CD14-positive monocyte (primary cell): ENCODE results near the gene ZNF841. TPM values are rescaled to one million over a fixed set of nuclear protein-coding genes. Genes with fewer than 3 reads are reported as not detected.
"Not testable (repeated sequence)": the region's sequence is repeated elsewhere in the genome, so short reads cannot be mapped to it uniquely, and the experiment has no call there.

Experiments
- DNase-seq, 3 donors: peaks; one replicate each; pipeline ENCODE4 v3.0.0-alpha.2; 2011 to 2022
- H2AFZ ChIP-seq: 2 replicates; pipeline ENCODE4 v1.6.0; 2012; ENCODE audit warnings: mild to moderate bottlenecking, low read depth, low read length, inconsistent platforms; ENCODE audit not compliant: insufficient read depth, poor library complexity, severe bottlenecking
- H3K27ac ChIP-seq, 2 donors: 1 replicate in 1 of 2; 2 replicates in 1 of 2; pipeline ENCODE4 v1.5.1; 2012 to 2013; ENCODE audit warnings: low read length in 2 of 2, control low read depth in 1 of 2, inconsistent platforms in 1 of 2, low read depth in 1 of 2, mild to moderate bottlenecking in 1 of 2
- H3K27me3 ChIP-seq, 2 donors: one replicate each; pipeline versions ENCODE4 v1.6.0 to v1.6.1; 2011 to 2013; ENCODE audit warnings: low read length in 2 of 2; ENCODE audit not compliant: control insufficient read depth in 2 of 2, insufficient read depth in 2 of 2
- H3K36me3 ChIP-seq, 2 donors: replicated peaks in 1 of 2; 1 replicate in 1 of 2; 2 replicates in 1 of 2; pipeline versions ENCODE4 v1.5.1 to v1.6.1; 2012 to 2013; ENCODE audit warnings: low read length in 2 of 2, control low read depth in 1 of 2, inconsistent platforms in 1 of 2, mild to moderate bottlenecking in 1 of 2; ENCODE audit not compliant: insufficient read depth in 2 of 2, control insufficient read depth in 1 of 2
- H3K4me1 ChIP-seq, 2 donors: 1 replicate in 1 of 2; 2 replicates in 1 of 2; pipeline versions ENCODE4 v1.5.1 to v1.6.1; 2012 to 2013; ENCODE audit warnings: low read length in 2 of 2, control low read depth in 1 of 2, inconsistent platforms in 1 of 2, mild to moderate bottlenecking in 1 of 2, moderate library complexity in 1 of 2; ENCODE audit not compliant: insufficient read depth in 2 of 2, control insufficient read depth in 1 of 2
- H3K4me2 ChIP-seq: replicated peaks from 2 replicates; pipeline ENCODE3; 2012; ENCODE audit warnings: low read length, moderate library complexity, mild to moderate bottlenecking; ENCODE audit not compliant: poor library complexity, severe bottlenecking; ENCODE audit errors: extremely low read depth
- H3K4me3 ChIP-seq, 3 experiments: fragments of 200-600 bp in 1 of 3; sonication (generic) in 1 of 3; replicated peaks in 1 of 3; 1 replicate in 2 of 3; 2 replicates in 1 of 3; pipeline ENCODE4 v1.5.1; 2011 to 2013; ENCODE audit warnings: low read length in 3 of 3, mild to moderate bottlenecking in 3 of 3, control low read depth in 2 of 3, low read depth in 2 of 3, inconsistent platforms in 1 of 3, moderate library complexity in 1 of 3
- H3K79me2 ChIP-seq: 2 replicates; pipeline ENCODE4 v1.6.0; 2012; ENCODE audit warnings: mild to moderate bottlenecking, control low read depth, inconsistent platforms, low read length, moderate library complexity; ENCODE audit not compliant: insufficient read depth
- H3K9ac ChIP-seq: 2 replicates; pipeline ENCODE4 v1.6.0; 2017; ENCODE audit warnings: low read length, mild to moderate bottlenecking; ENCODE audit not compliant: insufficient read depth, poor library complexity, severe bottlenecking
- H3K9me3 ChIP-seq, 2 donors: replicated peaks in 1 of 2; 1 replicate in 1 of 2; 2 replicates in 1 of 2; pipeline versions ENCODE4 v1.5.1 to v1.6.1; 2012 to 2013; ENCODE audit warnings: low read length in 2 of 2, control low read depth in 1 of 2; ENCODE audit not compliant: control insufficient read depth in 1 of 2, insufficient read depth in 1 of 2
- H4K20me1 ChIP-seq: 2 replicates; pipeline ENCODE4 v1.6.0; 2012; ENCODE audit warnings: mild to moderate bottlenecking, low read length, control low read depth, moderate library complexity; ENCODE audit not compliant: insufficient read depth
- H3K27ac Mint-ChIP-seq, 7 donors: one replicate each; pipeline ENCODE4 v1.8.0; 2020; ENCODE audit warnings: mild to moderate bottlenecking in 7 of 7, mixed read lengths in 7 of 7, moderate library complexity in 6 of 7, inconsistent platforms in 2 of 7
- H3K27me3 Mint-ChIP-seq, 3 donors: one replicate each; pipeline ENCODE4 v1.8.0; 2021 to 2022; ENCODE audit warnings: low read depth in 3 of 3, mild to moderate bottlenecking in 3 of 3, mixed read lengths in 3 of 3, moderate library complexity in 3 of 3, inconsistent platforms in 1 of 3
- H3K36me3 Mint-ChIP-seq, 2 donors: one replicate each; pipeline ENCODE4 v1.8.0; 2020; ENCODE audit warnings: mixed read lengths in 2 of 2, inconsistent platforms in 1 of 2, mild to moderate bottlenecking in 1 of 2
- H3K4me1 Mint-ChIP-seq: one replicate; pipeline ENCODE4 v1.8.0; 2020; ENCODE audit warnings: mild to moderate bottlenecking, mixed read lengths
- H3K4me3 Mint-ChIP-seq, 2 donors: one replicate each; pipeline ENCODE4 v1.8.0; 2020; ENCODE audit warnings: mild to moderate bottlenecking in 2 of 2, mixed read lengths in 2 of 2, moderate library complexity in 1 of 2
- H3K9me3 Mint-ChIP-seq, 7 donors: one replicate each; pipeline ENCODE4 v1.8.0; 2020 to 2022; ENCODE audit warnings: mixed read lengths in 7 of 7, mild to moderate bottlenecking in 6 of 7, moderate library complexity in 6 of 7, inconsistent platforms in 2 of 7
- WGBS: methylation state at CpG from one replicate; pipeline ENCODE4 v1.1.5; 2013; ENCODE audit warnings: missing lambda C conversion rate; ENCODE audit not compliant: insufficient coverage; 5-methylcytosine and 5-hydroxymethylcytosine counted together
- intact Hi-C, 2 donors: fragments of 100-400 bp; cut with micrococcal nuclease; formaldehyde crosslinking; loops; one replicate each; pipeline versions ENCODE4 v1.15.0 to v1.15.1; 2023
- polyA plus RNA-seq, 3 donors: library from polyadenylated mRNA; depleted of rRNA in 1 of 3; unstranded in 2 of 3; stranded (reverse) in 1 of 3; fragments of 300-500 nt in 2 of 3; fragments of >200 nt in 1 of 3; fragmentation: Illumina TruSeq in 2 of 3; gene quantifications; 1 replicate in 2 of 3; 2 replicates in 1 of 3; pipeline ENCODE4 v1.2.3, GENCODE V29; 2012 to 2021
- TF ChIP-seq, protein P1 (sequence below): fragments of 200-600 bp; IDR thresholded peaks from one replicate; pipeline ENCODE4 v1.8.0; 2022; ENCODE audit warnings: antibody characterized with exemption, mild to moderate bottlenecking

Gene ZNF841
- polyA plus RNA-seq, 3 donors: 0.42 to 5.2 TPM; not detected in 1

- no peak overlapping the region for H3K27ac ChIP-seq
- WGBS: no CpG with 5 or more reads among the region's 2 CpGs
- H3K79me2 ChIP-seq: peaks cover 9% of the 10 kb centered on the region
- Mint-ChIP-seq H3K27me3 (peaks cover 5 to 8% (median 7%) of the 10 kb centered on the region in 3 donors), H3K27ac (no peak overlapping the region), H3K4me3 (no peak overlapping the region), H3K9me3 (peaks cover 43 to 88% (median 73%) of the 10 kb centered on the region in 7 donors), H3K36me3 (no peaks in the 10 kb centered on the region), H3K4me1 (peaks cover 12% of the 10 kb centered on the region)
- no peak overlapping the region for H3K4me3 ChIP-seq
- TF ChIP-seq, protein P1, sequence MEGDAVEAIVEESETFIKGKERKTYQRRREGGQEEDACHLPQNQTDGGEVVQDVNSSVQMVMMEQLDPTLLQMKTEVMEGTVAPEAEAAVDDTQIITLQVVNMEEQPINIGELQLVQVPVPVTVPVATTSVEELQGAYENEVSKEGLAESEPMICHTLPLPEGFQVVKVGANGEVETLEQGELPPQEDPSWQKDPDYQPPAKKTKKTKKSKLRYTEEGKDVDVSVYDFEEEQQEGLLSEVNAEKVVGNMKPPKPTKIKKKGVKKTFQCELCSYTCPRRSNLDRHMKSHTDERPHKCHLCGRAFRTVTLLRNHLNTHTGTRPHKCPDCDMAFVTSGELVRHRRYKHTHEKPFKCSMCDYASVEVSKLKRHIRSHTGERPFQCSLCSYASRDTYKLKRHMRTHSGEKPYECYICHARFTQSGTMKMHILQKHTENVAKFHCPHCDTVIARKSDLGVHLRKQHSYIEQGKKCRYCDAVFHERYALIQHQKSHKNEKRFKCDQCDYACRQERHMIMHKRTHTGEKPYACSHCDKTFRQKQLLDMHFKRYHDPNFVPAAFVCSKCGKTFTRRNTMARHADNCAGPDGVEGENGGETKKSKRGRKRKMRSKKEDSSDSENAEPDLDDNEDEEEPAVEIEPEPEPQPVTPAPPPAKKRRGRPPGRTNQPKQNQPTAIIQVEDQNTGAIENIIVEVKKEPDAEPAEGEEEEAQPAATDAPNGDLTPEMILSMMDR: no peak
- intact Hi-C loops: no loop called here
- H3K4me2 ChIP-seq: no peak overlapping the region
- no peaks in the 10 kb centered on the region for H3K27me3 ChIP-seq
- DNase-seq: no peak
- peaks cover 7 to 8% of the 10 kb centered on the region in 2 donors for H3K4me1 ChIP-seq
- peaks cover 66 to 77% of the 10 kb centered on the region in 2 donors for H3K9me3 ChIP-seq
- no peak overlapping the region for H2AFZ ChIP-seq
- H3K36me3 ChIP-seq: no peaks in the 10 kb centered on the region
- H3K9ac ChIP-seq: no peak overlapping the region
- no peaks in the 10 kb centered on the region for H4K20me1 ChIP-seq
Measured at GRCh38 chr19:52099497-52100138, 4.1 kb upstream of the ZNF841 start.

DNA sequence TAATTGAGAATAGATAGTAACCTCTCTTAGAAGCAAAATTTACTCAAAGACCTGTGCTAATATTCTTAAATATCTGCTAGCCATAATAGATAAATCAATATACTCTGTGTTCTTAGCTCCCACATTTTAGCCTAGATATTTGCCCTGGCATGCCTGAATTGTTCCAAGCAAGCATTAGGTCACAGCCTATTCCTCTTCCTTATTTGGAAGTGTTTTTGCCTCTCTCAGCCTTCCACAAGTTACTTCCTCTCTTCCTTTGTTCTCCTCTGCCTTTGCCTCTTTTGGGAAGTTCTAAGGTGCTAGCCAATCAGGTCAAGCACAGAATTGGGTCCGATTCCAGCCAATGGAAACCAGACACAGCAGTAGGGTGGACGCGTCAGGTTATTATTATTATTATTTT, 851 bp upstream of the ZNF841 start:
- H3K4me3 Mint-ChIP-seq, intact Hi-C loops: not testable (repeated sequence)

More for the DNA sequence above, 851 bp upstream of the ZNF841 start:
- not testable (repeated sequence) for H3K9ac ChIP-seq, H3K4me2 ChIP-seq, H3K27me3 ChIP-seq, H3K27ac ChIP-seq, H2AFZ ChIP-seq, H4K20me1 ChIP-seq, H3K27ac Mint-ChIP-seq, DNase-seq
- Histone ChIP-seq H3K4me3 (peak overlapping the region in 1 of 3 experiments; percentile 98), H3K36me3 (peaks cover 2 to 27% of the 10 kb centered on the region in 2 donors), H3K79me2 (peaks cover 19% of the 10 kb centered on the region), H3K9me3 (peaks cover 73 to 79% of the 10 kb centered on the region in 2 donors), H3K4me1 (peaks cover 12 to 13% of the 10 kb centered on the region in 2 donors)
- Mint-ChIP-seq H3K4me1 (peaks cover 25% of the 10 kb centered on the region), H3K36me3 (peaks cover 24 to 28% of the 10 kb centered on the region in 2 donors), H3K27me3 (peaks cover 7 to 11% (median 7%) of the 10 kb centered on the region in 3 donors), H3K9me3 (peaks cover 59 to 95% (median 89%) of the 10 kb centered on the region in 7 donors)
- 100% methylated on average over 1 of the region's 3 CpGs for WGBS
